Calu3 (cell line): ENCODE measurements around the gene PTGFRN. TPM values are rescaled to one million over a fixed set of nuclear protein-coding genes. Genes with fewer than 3 reads are reported as not detected.

Experiments used
- BruUV-seq: library from RNA; stranded (reverse); fragments of 400-500 nt; replicated peaks from 2 replicates; lab custom pipeline; 2021; lab: Mats Ljungman, UMichigan
- CTCF ChIA-PET: fragments of 300-600 bp; sonication (Branson Sonifier 250); formaldehyde crosslinking; loops from one replicate; lab custom pipeline; 2022; ENCODE audit warnings: antibody characterized with exemption; lab: Charles Lee
- DNase-seq: peaks from one replicate; pipeline ENCODE4 v3.0.0; 2022
- H3K27ac Mint-ChIP-seq: one replicate; pipeline ENCODE4 v1.8.0; 2022; ENCODE audit warnings: mixed read lengths; ENCODE audit not compliant: unreplicated experiment
- H3K27me3 Mint-ChIP-seq: one replicate; pipeline ENCODE4 v1.8.0; 2022; ENCODE audit warnings: mixed read lengths; ENCODE audit not compliant: unreplicated experiment
- H3K36me3 Mint-ChIP-seq: one replicate; pipeline ENCODE4 v1.8.0; 2022; ENCODE audit warnings: mild to moderate bottlenecking, moderate library complexity, mixed read lengths; ENCODE audit not compliant: insufficient read depth, unreplicated experiment
- H3K4me1 Mint-ChIP-seq: one replicate; pipeline ENCODE4 v1.8.0; 2022; ENCODE audit warnings: mild to moderate bottlenecking, low read depth, mixed read lengths; ENCODE audit not compliant: unreplicated experiment
- H3K4me3 Mint-ChIP-seq: one replicate; pipeline ENCODE4 v1.8.0; 2022; ENCODE audit warnings: mild to moderate bottlenecking, low read depth, moderate library complexity, mixed read lengths; ENCODE audit not compliant: unreplicated experiment
- H3K9me3 Mint-ChIP-seq: one replicate; pipeline ENCODE4 v1.8.0; 2022; ENCODE audit warnings: low read depth, mixed read lengths; ENCODE audit not compliant: unreplicated experiment
- CTCF ChIP-seq: fragments of 200-600 bp; IDR thresholded peaks from one replicate; pipeline ENCODE4 v1.8.0; 2022; ENCODE audit warnings: antibody characterized with exemption; ENCODE audit not compliant: unreplicated experiment
- intact Hi-C: fragments of 100-400 bp; cut with micrococcal nuclease; formaldehyde crosslinking; loops from one replicate; pipeline ENCODE4 v1.10.0; 2022; ENCODE audit not compliant: unreplicated experiment
- total RNA-seq: library from RNA; stranded (reverse); gene quantifications from 2 replicates; pipeline ENCODE4 v1.2.3, GENCODE V29; 2022

Gene PTGFRN
- total RNA-seq, 1 experiment from 2014 or later = 44.6 TPM

- CTCF ChIA-PET = no interaction called here
- no peak overlapping the region for H3K4me3 Mint-ChIP-seq
- no peaks in the 10 kb centered on the region for H3K9me3 Mint-ChIP-seq
- peaks cover 15% of the 10 kb centered on the region for H3K27me3 Mint-ChIP-seq
- TF ChIP-seq CTCF = no peak
- H3K36me3 Mint-ChIP-seq = no peaks in the 10 kb centered on the region
- intact Hi-C loops = no loop called here
- no TSS peak for BruUV-seq
- DNase-seq = no peak
- no peak overlapping the region for H3K27ac Mint-ChIP-seq
- H3K4me1 Mint-ChIP-seq = no peaks in the 10 kb centered on the region
Measured at GRCh38 chr1:116891396-116892079, 18.2 kb upstream of the PTGFRN start.

- no TSS peak for BruUV-seq
- intact Hi-C loops = no loop called here
- no peaks in the 10 kb centered on the region for H3K9me3 Mint-ChIP-seq
- H3K27me3 Mint-ChIP-seq = peaks cover 15% of the 10 kb centered on the region
- no peak overlapping the region for H3K27ac Mint-ChIP-seq
- CTCF ChIA-PET = no interaction called here
- no peak overlapping the region for H3K4me3 Mint-ChIP-seq
- no peak for DNase-seq
- TF ChIP-seq CTCF = no peak
- H3K36me3 Mint-ChIP-seq = no peaks in the 10 kb centered on the region
- H3K4me1 Mint-ChIP-seq = no peaks in the 10 kb centered on the region
Measured at GRCh38 chr1:116895073-116895472, 14.6 kb upstream of the PTGFRN start.

GRCh38 chr1:116899529-116899928, 10.2 kb upstream of the PTGFRN start:
- CTCF ChIA-PET = interaction anchor here (0.6 to 0.7 kb wide), 2 partner anchors 35 to 153 kb away, joined by 3 read pairs; no protein-coding TSS in a partner anchor
- H3K9me3 Mint-ChIP-seq = no peaks in the 10 kb centered on the region
- H3K4me3 Mint-ChIP-seq = no peak overlapping the region
- no peak for TF ChIP-seq CTCF
- no peaks in the 10 kb centered on the region for H3K36me3 Mint-ChIP-seq
- H3K4me1 Mint-ChIP-seq = no peaks in the 10 kb centered on the region
- intact Hi-C loops = no loop called here
- no TSS peak for BruUV-seq
- H3K27ac Mint-ChIP-seq = no peak overlapping the region
- no peak for DNase-seq
- peaks cover 26% of the 10 kb centered on the region for H3K27me3 Mint-ChIP-seq

- no peak for DNase-seq
- TF ChIP-seq CTCF = no peak
- Mint-ChIP-seq H3K27me3 (peaks cover 26% of the 10 kb centered on the region), H3K36me3 (no peaks in the 10 kb centered on the region), H3K4me3 (no peak overlapping the region), H3K27ac (no peak overlapping the region), H3K9me3 (no peaks in the 10 kb centered on the region), H3K4me1 (no peaks in the 10 kb centered on the region)
- intact Hi-C loops = loop anchor here (10.0 kb wide), 1 partner anchor 46 kb away; no protein-coding TSS in a partner anchor
- no TSS peak for BruUV-seq
- CTCF ChIA-PET = no interaction called here
Measured at GRCh38 chr1:116900471-116901365, 9.0 kb upstream of the PTGFRN start.
